K562 (cell line): ENCODE results near the gene RNF187. TPM values are rescaled to one million over a fixed set of nuclear protein-coding genes. Genes with fewer than 3 reads are reported as not detected.

Source experiments
- ATAC-seq: fragments of 200-7000 bp; cut with Tn5 transposase; 3 replicates; pipeline ENCODE4 v1.9.1; 2020; ENCODE audit warnings: moderate library complexity
- BruUV-seq: library from RNA; stranded (reverse); fragments of 400-500 nt; replicated peaks from 2 replicates; lab custom pipeline; 2021; lab: Mats Ljungman, UMichigan
- CTCF ChIA-PET: fragments of 300-600 bp; formaldehyde crosslinking; extraction: SDS; loops from one replicate; lab custom pipeline; 2021; ENCODE audit warnings: low intra/inter-chr PET ratio; lab: Yijun Ruan, JAX
- POLR2A ChIA-PET: fragments of 300-600, 350-650 bp; sonication (Branson Sonifier 250); formaldehyde crosslinking; extraction: SDS; loops from one replicate; lab custom pipeline; 2021; ENCODE audit warnings: antibody characterized with exemption, inconsistent platforms; lab: Yijun Ruan, JAX
- DNase-seq, 4 experiments: peaks; one replicate each; pipeline versions ENCODE4 v3.0.0 to v3.0.0-alpha.2; 2011 to 2018; ENCODE audit warnings: low spot score in 3 of 4, mixed read lengths in 3 of 4; ENCODE audit errors: extremely low read depth in 1 of 4
- FAIRE-seq: peaks from 2 replicates; lab custom pipeline; 2011; peaks lifted over from hg19 to GRCh38; lab: Jason Lieb, UNC
- H2AFZ ChIP-seq: 2 replicates; pipeline ENCODE4 v1.6.0; 2011; ENCODE audit warnings: low read depth, low read length, control low read depth, inconsistent platforms
- H3K27ac ChIP-seq: fragments of 200-600 bp; 3 replicates; pipeline ENCODE4 v1.8.0; 2011; ENCODE audit warnings: low read depth, mild to moderate bottlenecking, control low read depth, inconsistent platforms, low read length, moderate library complexity, mixed read lengths; ENCODE audit errors: extremely low read depth
- H3K27me3 ChIP-seq, 2 experiments: fragments of 300-600 bp in 1 of 2; 2 replicates in 1 of 2; 3 replicates in 1 of 2; pipeline versions ENCODE4 v1.6.0 to v1.8.0; 2011; ENCODE audit warnings: inconsistent platforms in 2 of 2, low read length in 2 of 2, mild to moderate bottlenecking in 1 of 2, mixed read lengths in 1 of 2, moderate library complexity in 1 of 2; ENCODE audit not compliant: control insufficient read depth in 2 of 2, insufficient read depth in 2 of 2
- H3K36me3 ChIP-seq: fragments of 300-600 bp; 3 replicates; pipeline ENCODE4 v1.8.0; 2011; ENCODE audit warnings: mild to moderate bottlenecking, low read length, inconsistent platforms; ENCODE audit not compliant: control insufficient read depth, insufficient read depth
- H3K4me1 ChIP-seq, 2 experiments: fragments of 200-600 bp in 1 of 2; replicated peaks in 1 of 2; 2 replicates in 1 of 2; 3 replicates in 1 of 2; pipeline versions ENCODE4 v1.5.1 to v1.8.0; 2011; ENCODE audit warnings: inconsistent platforms in 2 of 2, low read length in 2 of 2, mild to moderate bottlenecking in 1 of 2, mixed read lengths in 1 of 2, moderate library complexity in 1 of 2; ENCODE audit not compliant: control insufficient read depth in 2 of 2, insufficient read depth in 2 of 2
- H3K4me2 ChIP-seq: 2 replicates; pipeline ENCODE4 v1.6.1; 2011; ENCODE audit warnings: low read length, control low read depth, inconsistent platforms, mixed read lengths; ENCODE audit not compliant: insufficient read depth
- H3K4me3 ChIP-seq: fragments of 200-600 bp; sonication (generic), shearing (Covaris generic); 2 replicates; pipeline ENCODE4 v1.5.1; 2016; ENCODE audit warnings: control low read depth, inconsistent platforms
- H3K79me2 ChIP-seq: fragments of 200-600 bp; 3 replicates; pipeline ENCODE4 v1.8.0; 2011; ENCODE audit warnings: low read length, inconsistent platforms; ENCODE audit not compliant: control insufficient read depth, insufficient read depth
- H3K9ac ChIP-seq, 2 experiments: 2 replicates each; pipeline versions ENCODE4 v1.6.0 to v1.6.1; 2011; ENCODE audit warnings: low read depth in 2 of 2, low read length in 2 of 2, control low read depth in 1 of 2, inconsistent platforms in 1 of 2, mild to moderate bottlenecking in 1 of 2, mixed read lengths in 1 of 2; ENCODE audit not compliant: insufficient read depth in 1 of 2
- H3K9me1 ChIP-seq: one replicate; pipeline ENCODE4 v1.6.0; 2011; ENCODE audit warnings: inconsistent platforms, mild to moderate bottlenecking, low read length, moderate library complexity; ENCODE audit not compliant: control insufficient read depth, insufficient read depth
- H3K9me3 ChIP-seq: replicated peaks from 2 replicates; pipeline ENCODE4 v1.5.1; 2011; ENCODE audit warnings: low read depth, low read length, inconsistent platforms; ENCODE audit not compliant: control insufficient read depth, insufficient read depth
- H4K20me1 ChIP-seq: replicated peaks from 2 replicates; pipeline ENCODE4 v1.6.1; 2011; ENCODE audit warnings: low read length, inconsistent platforms, mixed read lengths; ENCODE audit not compliant: control insufficient read depth, insufficient read depth
- BCL6 ChIP-seq: fragments of 250-450 bp; sonication (Bioruptor Pico); IDR thresholded peaks from 2 replicates; pipeline ENCODE4 v1.4.0; 2020
- CHD4 ChIP-seq: fragments of 200-600 bp; sonication (generic); IDR thresholded peaks from 3 replicates; pipeline ENCODE4 v1.6.1; 2012; ENCODE audit warnings: low read depth, mild to moderate bottlenecking, mixed read lengths, low read length, inconsistent platforms; ENCODE audit not compliant: insufficient read depth, insufficient replicate concordance, poor library complexity, severe bottlenecking
- CREB1 ChIP-seq, 2 experiments: sonication (generic) in 1 of 2; formaldehyde crosslinking in 1 of 2; IDR thresholded peaks; 2 replicates each; pipeline versions ENCODE4 v1.6.1 to v1.8.0; 2012 to 2022; ENCODE audit warnings: inconsistent platforms in 1 of 2, mild to moderate bottlenecking in 1 of 2, missing genetic modification reagents in 1 of 2, moderate library complexity in 1 of 2
- KDM5B ChIP-seq: fragments of 200-600 bp; sonication (generic); IDR thresholded peaks from 2 replicates; pipeline ENCODE4 v1.6.1; 2012; ENCODE audit warnings: low read depth, mild to moderate bottlenecking, moderate library complexity, low read length, control low read depth, inconsistent platforms; ENCODE audit not compliant: insufficient replicate concordance
- KLF6 ChIP-seq: fragments of 250-450 bp; sonication (Bioruptor Pico); IDR thresholded peaks from 2 replicates; pipeline ENCODE4 v1.4.0; 2020; ENCODE audit warnings: mild to moderate bottlenecking, moderate library complexity, borderline replicate concordance
- RBFOX2 ChIP-seq: fragments of 200-400 bp; formaldehyde crosslinking; IDR thresholded peaks from 2 replicates; pipeline ENCODE4 v1.6.1; 2017; ENCODE audit warnings: low read depth, mild to moderate bottlenecking, low read length, moderate library complexity
- ZNF12 ChIP-seq: sonication (generic); formaldehyde crosslinking; IDR thresholded peaks from 2 replicates; pipeline ENCODE4 v1.4.0; 2020; ENCODE audit warnings: mild to moderate bottlenecking, missing genetic modification reagents
- ZNF224 ChIP-seq: sonication (generic); formaldehyde crosslinking; IDR thresholded peaks from 2 replicates; pipeline ENCODE4 v1.8.0; 2022; ENCODE audit warnings: mild to moderate bottlenecking, missing genetic modification reagents
- ZNF239 ChIP-seq: fragments of 250-450 bp; sonication (Bioruptor Pico); IDR thresholded peaks from 2 replicates; pipeline ENCODE4 v1.4.0; 2020; ENCODE audit warnings: mild to moderate bottlenecking
- ZNF57 ChIP-seq: fragments of 450-650 bp; formaldehyde crosslinking; IDR thresholded peaks from 2 replicates; pipeline ENCODE4 v1.4.0; 2020; ENCODE audit warnings: mild to moderate bottlenecking, moderate library complexity
- WGBS: fragments of 100-300 bp; shearing (Covaris generic); methylation state at CpG from one replicate; pipeline ENCODE4 v1.1.6; 2016; ENCODE audit warnings: low coverage, mixed read lengths; ENCODE audit not compliant: insufficient coverage; ENCODE audit errors: missing lambda C conversion rate; 5-methylcytosine and 5-hydroxymethylcytosine counted together
- in situ Hi-C: fragments of 300-500 bp; cut with MboI; formaldehyde crosslinking; loops from 4 replicates; pipeline ENCODE4 v1.15.0; 2018; ENCODE audit warnings: inconsistent platforms, mixed read lengths
- intact Hi-C: fragments of 100-400 bp; cut with micrococcal nuclease; formaldehyde crosslinking; loops from 2 replicates; pipeline ENCODE4 v1.14.2; 2022
- polyA plus RNA-seq, 8 experiments: library from polyadenylated mRNA; depleted of rRNA in 4 of 8; stranded (reverse) in 5 of 8; unstranded in 3 of 8; fragments of >200 nt; fragmentation: Nextera tagmentation in 2 of 8; fragmentation: Illumina TruSeq in 1 of 8; extraction: Ambion mirVana in 2 of 8; extraction: Trizol in 1 of 8; gene quantifications; 2 replicates each; pipeline versions ENCODE4 v1.2.1 to v1.2.3, GENCODE V29; 2011 to 2014; ENCODE audit warnings: inconsistent platforms in 1 of 8, missing spikeins in 1 of 8
- total RNA-seq, 7 experiments: library from RNA; depleted of rRNA in 6 of 7; stranded (reverse); fragments of >200 nt in 6 of 7; fragmentation: Illumina TruSeq in 2 of 7; extraction: Trizol in 2 of 7; gene quantifications; 2 replicates each; pipeline versions ENCODE4 v1.2.1 to v1.2.3, GENCODE V29; 2011 to 2021; ENCODE audit warnings: low replicate concordance in 1 of 7
- TF ChIP-seq, protein P1 (sequence below): fragments of 250-450 bp; sonication (Bioruptor Pico); IDR thresholded peaks from 2 replicates; pipeline ENCODE4 v1.8.0; 2022; ENCODE audit warnings: inconsistent platforms, mild to moderate bottlenecking, moderate library complexity, borderline replicate concordance
- TF ChIP-seq, protein P2 (sequence below), 2 experiments: fragments of 450-650 bp in 1 of 2; IDR thresholded peaks; 2 replicates each; pipeline ENCODE4 v1.6.1; 2011 to 2017; ENCODE audit warnings: low read depth in 2 of 2, antibody characterized with exemption in 1 of 2, borderline replicate concordance in 1 of 2, low read length in 1 of 2, mild to moderate bottlenecking in 1 of 2, mixed read lengths in 1 of 2; ENCODE audit not compliant: control insufficient read depth in 1 of 2
- TF ChIP-seq, protein P3 (sequence below): fragments of 450-650 bp; IDR thresholded peaks from 2 replicates; pipeline ENCODE4 v1.6.1; 2016

RNF187 gene
- total and polyA plus RNA-seq, 9 of the 15 experiments (the other 6 are each of a cell fraction or from before 2014, with no cell fraction given) = 2.3 to 119 (median 41.9) TPM

DNA sequence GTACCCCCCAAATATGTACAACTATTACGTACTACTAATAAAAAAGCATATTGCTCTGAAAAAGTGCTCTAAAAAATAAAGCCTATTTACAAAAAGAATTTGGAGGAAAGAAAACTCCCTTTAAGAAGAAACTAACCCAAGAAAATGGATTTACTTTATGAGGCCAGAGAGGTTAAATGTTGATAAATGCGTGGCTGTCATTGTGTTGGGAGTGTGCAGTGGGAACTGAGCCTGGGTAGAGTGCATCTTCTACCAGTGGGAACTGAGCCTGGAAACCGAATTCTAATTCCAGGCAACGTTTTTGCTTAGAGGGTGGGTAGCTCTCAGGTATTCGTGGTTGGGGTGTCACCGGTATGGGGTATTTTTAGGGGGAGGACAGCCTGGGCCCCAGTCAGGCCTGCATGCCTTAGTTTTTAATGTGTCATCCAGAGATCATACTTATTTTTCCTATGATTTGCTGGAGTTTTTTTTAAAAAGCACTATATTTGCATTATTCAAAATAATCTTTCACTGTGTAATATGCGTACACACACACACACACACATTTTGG lies 24.1 kb upstream of the RNF187 start:
- no peaks in the 10 kb centered on the region; the same call in 2 of the 3 replicates for H3K36me3 ChIP-seq
- 29% methylated on average over 7 of the region's 7 CpGs for WGBS
- H3K27ac ChIP-seq = peak overlapping the region; percentile 49; the same call in 1 of the 3 replicates
- H3K9me1 ChIP-seq = no peaks in the 10 kb centered on the region
- H3K4me1 ChIP-seq = peaks cover 23 to 32% of the 10 kb centered on the region in 2 experiments
- ATAC-seq (no peak), DNase-seq (no peak), FAIRE-seq (no peak)
- no peaks in the 10 kb centered on the region; the same call in 1 of the 2 replicates for H4K20me1 ChIP-seq
- H3K4me2 ChIP-seq = peak overlapping the region; percentile 80
- H3K4me3 ChIP-seq = peak overlapping the region; percentile 26; the same call in 1 of the 2 replicates
- H2AFZ ChIP-seq = peak overlapping the region; percentile 92
- peak overlapping the region; percentile 8 to 48; a peak in 3 of 4 replicates for H3K9ac ChIP-seq
- H3K9me3 ChIP-seq = no peaks in the 10 kb centered on the region
- peaks cover 2 to 10% of the 10 kb centered on the region in 2 experiments; a peak in 2 of 5 replicates for H3K27me3 ChIP-seq
- no TSS peak for BruUV-seq
- in situ Hi-C loops (loop anchor here (5.0 kb wide), 1 partner anchor 49 kb away; no protein-coding TSS in a partner anchor), intact Hi-C loops (no loop called here)
- ChIA-PET POLR2A (interaction anchor here (0.7 to 1.9 kb wide), 10 partner anchors 9 to 154 kb away, joined by 3 to 10 read pairs (median 4); partner anchors contain the start of gene RNF187), CTCF (no interaction called here)
- H3K79me2 ChIP-seq = peaks cover 14% of the 10 kb centered on the region; the same call in 2 of the 3 replicates
- TF ChIP-seq, protein P1, sequence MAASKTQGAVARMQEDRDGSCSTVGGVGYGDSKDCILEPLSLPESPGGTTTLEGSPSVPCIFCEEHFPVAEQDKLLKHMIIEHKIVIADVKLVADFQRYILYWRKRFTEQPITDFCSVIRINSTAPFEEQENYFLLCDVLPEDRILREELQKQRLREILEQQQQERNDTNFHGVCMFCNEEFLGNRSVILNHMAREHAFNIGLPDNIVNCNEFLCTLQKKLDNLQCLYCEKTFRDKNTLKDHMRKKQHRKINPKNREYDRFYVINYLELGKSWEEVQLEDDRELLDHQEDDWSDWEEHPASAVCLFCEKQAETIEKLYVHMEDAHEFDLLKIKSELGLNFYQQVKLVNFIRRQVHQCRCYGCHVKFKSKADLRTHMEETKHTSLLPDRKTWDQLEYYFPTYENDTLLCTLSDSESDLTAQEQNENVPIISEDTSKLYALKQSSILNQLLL (CRISPR knock-in tag) = no peak
- TF ChIP-seq BCL6 (CRISPR knock-in tag) (no peak), CHD4 (peak; percentile 20), RBFOX2 (no peak), ZNF12 (no peak), ZNF224 (CRISPR knock-in tag) (no peak), KDM5B (no peak), ZNF239 (CRISPR knock-in tag) (no peak), CREB1 (IDR thresholded peaks at IDR 0.05) (no peak), CREB1 (CRISPR knock-in tag; IDR thresholded peaks at IDR 0.05) (no peak), ZNF57 (no peak), KLF6 (CRISPR knock-in tag) (no peak)
- TF ChIP-seq, protein P2, sequence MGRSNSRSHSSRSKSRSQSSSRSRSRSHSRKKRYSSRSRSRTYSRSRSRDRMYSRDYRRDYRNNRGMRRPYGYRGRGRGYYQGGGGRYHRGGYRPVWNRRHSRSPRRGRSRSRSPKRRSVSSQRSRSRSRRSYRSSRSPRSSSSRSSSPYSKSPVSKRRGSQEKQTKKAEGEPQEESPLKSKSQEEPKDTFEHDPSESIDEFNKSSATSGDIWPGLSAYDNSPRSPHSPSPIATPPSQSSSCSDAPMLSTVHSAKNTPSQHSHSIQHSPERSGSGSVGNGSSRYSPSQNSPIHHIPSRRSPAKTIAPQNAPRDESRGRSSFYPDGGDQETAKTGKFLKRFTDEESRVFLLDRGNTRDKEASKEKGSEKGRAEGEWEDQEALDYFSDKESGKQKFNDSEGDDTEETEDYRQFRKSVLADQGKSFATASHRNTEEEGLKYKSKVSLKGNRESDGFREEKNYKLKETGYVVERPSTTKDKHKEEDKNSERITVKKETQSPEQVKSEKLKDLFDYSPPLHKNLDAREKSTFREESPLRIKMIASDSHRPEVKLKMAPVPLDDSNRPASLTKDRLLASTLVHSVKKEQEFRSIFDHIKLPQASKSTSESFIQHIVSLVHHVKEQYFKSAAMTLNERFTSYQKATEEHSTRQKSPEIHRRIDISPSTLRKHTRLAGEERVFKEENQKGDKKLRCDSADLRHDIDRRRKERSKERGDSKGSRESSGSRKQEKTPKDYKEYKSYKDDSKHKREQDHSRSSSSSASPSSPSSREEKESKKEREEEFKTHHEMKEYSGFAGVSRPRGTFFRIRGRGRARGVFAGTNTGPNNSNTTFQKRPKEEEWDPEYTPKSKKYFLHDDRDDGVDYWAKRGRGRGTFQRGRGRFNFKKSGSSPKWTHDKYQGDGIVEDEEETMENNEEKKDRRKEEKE (IDR thresholded peaks at IDR 0.05; ENCODE audit: borderline replicate concordance in 1 of 2, control insufficient read depth in 1 of 2, low read depth in 2 of 2, low read length in 1 of 2) = peak in 1 of 2 experiments; percentile 11; a peak in 1 of 4 replicates
- TF ChIP-seq, protein P3, sequence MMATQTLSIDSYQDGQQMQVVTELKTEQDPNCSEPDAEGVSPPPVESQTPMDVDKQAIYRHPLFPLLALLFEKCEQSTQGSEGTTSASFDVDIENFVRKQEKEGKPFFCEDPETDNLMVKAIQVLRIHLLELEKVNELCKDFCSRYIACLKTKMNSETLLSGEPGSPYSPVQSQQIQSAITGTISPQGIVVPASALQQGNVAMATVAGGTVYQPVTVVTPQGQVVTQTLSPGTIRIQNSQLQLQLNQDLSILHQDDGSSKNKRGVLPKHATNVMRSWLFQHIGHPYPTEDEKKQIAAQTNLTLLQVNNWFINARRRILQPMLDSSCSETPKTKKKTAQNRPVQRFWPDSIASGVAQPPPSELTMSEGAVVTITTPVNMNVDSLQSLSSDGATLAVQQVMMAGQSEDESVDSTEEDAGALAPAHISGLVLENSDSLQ = no peak
